HCT116 (cell line): ENCODE measurements around the gene FAM13C. TPM values are rescaled to one million over a fixed set of nuclear protein-coding genes. Genes with fewer than 3 reads are reported as not detected.

Source experiments
- ATAC-seq: fragments of 200-7000 bp; cut with Tn5 transposase; 2 replicates; pipeline ENCODE4 v1.9.1; 2020; ENCODE audit warnings: mild to moderate bottlenecking, moderate library complexity
- BruUV-seq: library from RNA; stranded (reverse); fragments of 400-500 nt; replicated peaks from 2 replicates; lab custom pipeline; 2021; lab: Mats Ljungman, UMichigan
- CTCF ChIA-PET: fragments of 300-600 bp; sonication (Branson Sonifier 250); formaldehyde crosslinking; loops from one replicate; lab custom pipeline; 2021; ENCODE audit warnings: antibody characterized with exemption; lab: Charles Lee
- POLR2A ChIA-PET: fragments of 300-600, 350-600 bp; sonication (Branson Sonifier 250); formaldehyde crosslinking; loops from one replicate; lab custom pipeline; 2021; ENCODE audit warnings: antibody characterized with exemption; lab: Charles Lee
- RAD21 ChIA-PET, 2 experiments: fragments of 300-600 bp; sonication (Branson Sonifier 250); formaldehyde crosslinking; loops; one replicate each; lab custom pipeline; 2023; ENCODE audit warnings: low total read pairs in 2 of 2; ENCODE audit not compliant: uncharacterized antibody in 2 of 2, unreplicated experiment in 2 of 2, low non-redundant PET in 1 of 2; lab: Charles Lee
- DNase-seq: peaks from one replicate; pipeline ENCODE4 v3.0.0-alpha.2; 2010; ENCODE audit warnings: low read depth, low spot score
- H2AFZ ChIP-seq: fragments of 200-600 bp; shearing (Covaris generic), sonication (generic); 2 replicates; pipeline ENCODE4 v1.6.1; 2017; ENCODE audit warnings: low read depth, mixed run types, mixed read lengths, antibody characterized with exemption, low read length; ENCODE audit not compliant: poor library complexity, severe bottlenecking
- H3K27ac ChIP-seq: 2 replicates; pipeline ENCODE4 v1.5.1; 2012; ENCODE audit warnings: low read depth, low read length
- H3K27me3 ChIP-seq: fragments of 200-600 bp; sonication (generic); 2 replicates; pipeline ENCODE4 v1.6.1; 2016; ENCODE audit warnings: mixed run types, low read length, mixed read lengths; ENCODE audit not compliant: insufficient read depth
- H3K36me3 ChIP-seq, 2 experiments: fragments of 200-500 bp in 1 of 2; fragments of 200-600 bp in 1 of 2; sonication (Bioruptor generic) in 1 of 2; sonication (generic) in 1 of 2; 2 replicates each; pipeline versions ENCODE4 v1.5.1 to v1.6.1; 2014 to 2016; ENCODE audit warnings: low read length in 2 of 2, inconsistent platforms in 1 of 2, mixed read lengths in 1 of 2, mixed run types in 1 of 2; ENCODE audit not compliant: insufficient read depth in 2 of 2, control insufficient read depth in 1 of 2
- H3K4me1 ChIP-seq, 2 experiments: fragments of 200-600 bp in 1 of 2; sonication (generic) in 1 of 2; 2 replicates each; pipeline versions ENCODE4 v1.5.1 to v1.6.1; 2012 to 2017; ENCODE audit warnings: low read length in 2 of 2, inconsistent platforms in 1 of 2, mild to moderate bottlenecking in 1 of 2, mixed read lengths in 1 of 2, mixed run types in 1 of 2, moderate library complexity in 1 of 2; ENCODE audit not compliant: insufficient read depth in 2 of 2, control insufficient read depth in 1 of 2
- H3K4me2 ChIP-seq: fragments of 200-600 bp; sonication (generic); 2 replicates; pipeline ENCODE4 v1.6.1; 2017; ENCODE audit warnings: mixed run types, low read length, mixed read lengths
- H3K4me3 ChIP-seq, 2 experiments: fragments of 200-600 bp in 1 of 2; sonication (generic) in 1 of 2; replicated peaks in 1 of 2; 2 replicates each; pipeline ENCODE4 v1.5.1; 2011 to 2016; ENCODE audit warnings: low read length in 2 of 2, control low read depth in 1 of 2, low read depth in 1 of 2, mild to moderate bottlenecking in 1 of 2, mixed read lengths in 1 of 2, mixed run types in 1 of 2
- H3K79me2 ChIP-seq: fragments of 200-600 bp; sonication (generic); 2 replicates; pipeline ENCODE4 v1.6.1; 2017; ENCODE audit warnings: mild to moderate bottlenecking, mixed run types, low read length, moderate library complexity, mixed read lengths; ENCODE audit not compliant: insufficient read depth
- H3K9ac ChIP-seq: fragments of 200-600 bp; sonication (generic); 2 replicates; pipeline ENCODE4 v1.6.1; 2016; ENCODE audit warnings: low read length, mixed read lengths
- H3K9me2 ChIP-seq: fragments of 200-600 bp; sonication (generic), shearing (Covaris generic); 2 replicates; pipeline ENCODE4 v1.6.1; 2017; ENCODE audit warnings: mixed run types, mild to moderate bottlenecking, moderate library complexity; ENCODE audit not compliant: insufficient read depth
- H3K9me3 ChIP-seq, 2 experiments: fragments of 200-500 bp in 1 of 2; fragments of 200-600 bp in 1 of 2; sonication (Bioruptor generic) in 1 of 2; sonication (generic) in 1 of 2; 2 replicates each; pipeline ENCODE4 v1.6.1; 2014 to 2017; ENCODE audit warnings: low read length in 2 of 2, mixed read lengths in 2 of 2, inconsistent platforms in 1 of 2, low read depth in 1 of 2, mild to moderate bottlenecking in 1 of 2, mixed run types in 1 of 2, moderate library complexity in 1 of 2; ENCODE audit not compliant: control insufficient read depth in 1 of 2, insufficient read depth in 1 of 2
- H4K20me1 ChIP-seq: fragments of 200-600 bp; sonication (generic), shearing (Covaris generic); 2 replicates; pipeline ENCODE4 v1.6.1; 2017; ENCODE audit warnings: mixed run types, mild to moderate bottlenecking, moderate library complexity; ENCODE audit not compliant: insufficient read depth
- CBX3 ChIP-seq: IDR thresholded peaks from 2 replicates; pipeline ENCODE4 v1.6.1; 2012; ENCODE audit warnings: low read depth
- CEBPB ChIP-seq: IDR thresholded peaks from 2 replicates; pipeline ENCODE4 v1.6.1; 2012; ENCODE audit warnings: low read depth
- POLR2A ChIP-seq: IDR thresholded peaks from 2 replicates; pipeline ENCODE4 v1.7.0; 2011; ENCODE audit warnings: borderline replicate concordance; ENCODE audit not compliant: insufficient read depth, insufficient read length; ENCODE audit errors: extremely low read depth
- RAD21 ChIP-seq: IDR thresholded peaks from 2 replicates; pipeline ENCODE4 v1.6.1; 2012; ENCODE audit warnings: low read depth, mild to moderate bottlenecking
- REST ChIP-seq: IDR thresholded peaks from 2 replicates; pipeline ENCODE4 v1.6.1; 2012; ENCODE audit warnings: low read depth
- SIN3A ChIP-seq: IDR thresholded peaks from 2 replicates; pipeline ENCODE4 v1.6.1; 2012; ENCODE audit warnings: low read depth
- SP1 ChIP-seq: IDR thresholded peaks from 2 replicates; pipeline ENCODE4 v1.6.1; 2012; ENCODE audit warnings: low read depth
- ZFX ChIP-seq: fragments of 450-650 bp; IDR thresholded peaks from 2 replicates; pipeline ENCODE4 v1.6.1; 2017
- intact Hi-C: fragments of 100-400 bp; cut with micrococcal nuclease; formaldehyde crosslinking; loops from 2 replicates; pipeline ENCODE4 v1.10.0; 2022
- total RNA-seq: library from RNA; stranded (reverse); gene quantifications from one replicate; pipeline ENCODE4 v1.2.1, GENCODE V29; 2021; ENCODE audit not compliant: unreplicated experiment

Gene FAM13C
- total RNA-seq, 1 experiment from 2014 or later: 0.42 TPM

GRCh38 chr10:59290448-59290847, 71.9 kb downstream of the FAM13C start (continued):
- no peak for TF ChIP-seq REST
- peak; percentile 26; the same call in 1 of the 2 replicates for TF ChIP-seq RAD21
- no peak for TF ChIP-seq ZFX

GRCh38 chr10:59289853-59290252, 72.5 kb downstream of the FAM13C start:
- no peaks in the 10 kb centered on the region for H3K36me3 ChIP-seq
- no peaks in the 10 kb centered on the region for H3K4me1 ChIP-seq
- ATAC-seq (no peak), DNase-seq (no peak)
- no TSS peak for BruUV-seq
- H3K27me3 ChIP-seq: peaks cover 16% of the 10 kb centered on the region; the same call in 1 of the 2 replicates
- intact Hi-C loops: no loop called here
- H4K20me1 ChIP-seq: no peaks in the 10 kb centered on the region
- ChIA-PET POLR2A (no interaction called here), CTCF (interaction anchor here (1.1 kb wide), 1 partner anchor 291 kb away, joined by 3 read pairs; no protein-coding TSS in a partner anchor), RAD21 (no interaction called here)
- H3K4me2 ChIP-seq: no peak overlapping the region
- no peak overlapping the region for H3K9ac ChIP-seq
- no peak overlapping the region for H2AFZ ChIP-seq
- H3K79me2 ChIP-seq: no peaks in the 10 kb centered on the region
- H3K9me2 ChIP-seq: no peaks in the 10 kb centered on the region
- no peak overlapping the region for H3K27ac ChIP-seq
- TF ChIP-seq CEBPB (no peak), CBX3 (no peak), POLR2A (no peak), SP1 (no peak), SIN3A (no peak)
- H3K9me3 ChIP-seq: no peaks in the 10 kb centered on the region
- no peak overlapping the region for H3K4me3 ChIP-seq
